ENCODE measurements around the gene SNX25.

Gene SNX25

GRCh38 chr4:185265942-185266341, 56.5 kb downstream of the SNX25 start:
- no peak for DNase-seq (ENCODE audit: low spot score)

GRCh38 chr4:185269286-185269685, 59.9 kb downstream of the SNX25 start:
- DNase-seq (ENCODE audit: low spot score) = no peak

- DNase-seq (ENCODE audit: low spot score) = no peak
Observed at GRCh38 chr4:185270037-185270436, 60.6 kb downstream of the SNX25 start.

GRCh38 chr4:185270885-185271284, 61.5 kb downstream of the SNX25 start:
- DNase-seq (ENCODE audit: low spot score) = no peak

GRCh38 chr4:185272245-185272644, 62.8 kb downstream of the SNX25 start:
- no peak for DNase-seq (ENCODE audit: low spot score)

GRCh38 chr4:185275501-185275900, 66.1 kb downstream of the SNX25 start:
- DNase-seq (ENCODE audit: low spot score) = no peak

- DNase-seq (ENCODE audit: low spot score) = no peak
Observed at GRCh38 chr4:185276036-185276435, 66.6 kb downstream of the SNX25 start.

- no peak for DNase-seq (ENCODE audit: low spot score)
Observed at GRCh38 chr4:185278716-185279115, 69.3 kb downstream of the SNX25 start.

- DNase-seq (ENCODE audit: low spot score) = no peak
Observed at GRCh38 chr4:185280608-185281007, 71.2 kb downstream of the SNX25 start.

- DNase-seq (ENCODE audit: low spot score) = no peak
Observed at GRCh38 chr4:185282968-185283367, 73.6 kb downstream of the SNX25 start.

- no peak for DNase-seq (ENCODE audit: low spot score)
Observed at GRCh38 chr4:185283723-185284122, 74.3 kb downstream of the SNX25 start.

GRCh38 chr4:185285632-185286393, 76.4 kb downstream of the SNX25 start:
- DNase-seq (ENCODE audit: low spot score) = no peak

GRCh38 chr4:185286571-185286970, 77.2 kb downstream of the SNX25 start:
- no peak for DNase-seq (ENCODE audit: low spot score)

GRCh38 chr4:185287031-185287430, 77.6 kb downstream of the SNX25 start:
- DNase-seq (ENCODE audit: low spot score) = no peak

- DNase-seq (ENCODE audit: low spot score) = no peak
Observed at GRCh38 chr4:185290018-185290607, 80.7 kb downstream of the SNX25 start.

GRCh38 chr4:185290656-185291055, 81.3 kb downstream of the SNX25 start:
- no peak for DNase-seq (ENCODE audit: low spot score)

GRCh38 chr4:185293202-185293601, 83.8 kb downstream of the SNX25 start:
- DNase-seq (ENCODE audit: low spot score) = no peak

GRCh38 chr4:185296665-185297460, 87.5 kb downstream of the SNX25 start:
- DNase-seq (ENCODE audit: low spot score) = no peak

GRCh38 chr4:185298728-185299430, 89.5 kb downstream of the SNX25 start:
- no peak for DNase-seq (ENCODE audit: low spot score)

- DNase-seq (ENCODE audit: low spot score) = no peak
Observed at GRCh38 chr4:185304541-185304940, 95.1 kb downstream of the SNX25 start.

GRCh38 chr4:185304944-185305690, 95.7 kb downstream of the SNX25 start:
- DNase-seq (ENCODE audit: low spot score) = no peak

- DNase-seq (ENCODE audit: low spot score) = peak; percentile 63
Observed at GRCh38 chr4:185305979-185306442, 96.6 kb downstream of the SNX25 start.
